GM21619 (cell line): Measurements from ENCODE around the gene SV2B.

ENCODE experiments used
- ATAC-seq: cut with Tn5 transposase; IDR thresholded peaks from one replicate; pipeline ENCODE4 v1.9.1; 2021; ENCODE audit not compliant: unreplicated experiment

Gene SV2B

DNA sequence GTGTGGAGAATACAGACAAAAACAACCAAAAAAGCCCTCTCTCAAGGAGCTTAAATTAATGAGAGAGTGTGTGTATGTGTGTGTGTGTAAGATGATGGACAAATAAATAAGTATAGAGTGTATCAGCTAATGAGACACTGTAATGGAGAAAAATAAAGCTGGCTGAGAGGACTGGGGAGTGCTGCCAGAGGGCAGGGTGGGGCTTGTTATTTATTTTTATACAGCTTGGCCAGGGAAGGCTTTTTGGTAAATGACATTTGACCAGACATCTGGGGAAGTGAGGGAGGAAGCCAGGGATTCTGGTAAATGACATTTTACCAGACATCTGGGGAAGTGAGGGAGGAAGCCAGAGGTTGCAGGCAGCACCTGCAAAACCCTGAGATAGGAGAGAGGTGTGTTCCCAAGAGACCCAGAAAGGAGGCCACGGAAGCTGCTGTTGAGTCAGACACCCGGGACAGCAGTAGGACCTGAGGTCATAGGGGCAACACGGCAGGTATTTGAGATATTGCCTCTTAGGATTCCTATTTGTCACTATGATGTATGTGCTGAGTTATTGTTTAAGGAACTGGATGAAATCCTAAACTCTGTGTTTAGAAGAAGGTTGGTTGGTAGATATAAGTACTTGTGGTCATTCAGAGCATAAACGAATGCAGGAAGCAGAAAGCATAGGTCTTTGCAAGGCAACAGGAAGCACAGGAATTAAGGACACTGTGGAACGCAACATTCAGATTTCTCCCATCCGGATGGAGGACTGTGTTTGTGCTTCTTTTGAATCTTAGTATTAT, 2.7 kb downstream of the SV2B start:
- no peak for ATAC-seq

DNA sequence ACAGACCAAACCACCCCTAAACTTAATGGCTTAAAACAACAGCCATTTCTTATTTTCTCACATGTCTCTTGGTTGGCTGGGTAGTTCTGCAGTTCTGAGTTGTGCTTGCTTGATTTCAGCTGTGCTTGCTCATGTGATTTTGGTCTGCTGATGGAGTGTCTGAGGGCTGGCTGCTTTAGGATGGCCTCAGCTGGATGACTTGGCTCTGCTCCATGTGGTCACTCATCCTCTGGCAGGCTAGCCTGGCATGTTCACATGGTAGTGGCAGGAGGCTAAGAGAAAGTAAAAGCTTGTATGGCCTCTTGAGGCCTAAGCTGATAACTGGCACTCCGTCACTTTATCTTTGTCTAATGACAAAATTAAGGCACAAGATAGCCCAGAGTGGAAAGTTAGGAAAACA, 4.1 kb downstream of the SV2B start:
- ATAC-seq, result no peak

DNA sequence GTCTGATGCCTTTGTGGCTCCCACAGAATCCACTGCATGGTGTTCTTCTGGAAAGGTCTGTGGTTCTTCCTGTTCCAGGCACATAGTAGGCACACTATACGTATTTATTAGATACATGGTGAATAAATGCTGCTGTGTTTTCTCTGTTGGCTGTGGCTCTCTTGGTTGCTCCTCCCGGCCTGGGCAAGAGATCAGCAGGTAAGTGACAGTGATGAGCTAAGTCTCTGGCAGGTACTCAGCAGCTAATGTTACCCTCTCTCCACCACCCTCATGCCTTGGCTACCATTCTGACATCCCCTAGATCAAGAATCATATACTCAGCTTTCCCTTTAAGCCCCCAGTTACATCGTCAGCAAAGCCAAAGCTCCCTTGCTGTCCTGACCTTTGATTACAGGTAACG, 8.4 kb downstream of the SV2B start:
- no peak for ATAC-seq

DNA sequence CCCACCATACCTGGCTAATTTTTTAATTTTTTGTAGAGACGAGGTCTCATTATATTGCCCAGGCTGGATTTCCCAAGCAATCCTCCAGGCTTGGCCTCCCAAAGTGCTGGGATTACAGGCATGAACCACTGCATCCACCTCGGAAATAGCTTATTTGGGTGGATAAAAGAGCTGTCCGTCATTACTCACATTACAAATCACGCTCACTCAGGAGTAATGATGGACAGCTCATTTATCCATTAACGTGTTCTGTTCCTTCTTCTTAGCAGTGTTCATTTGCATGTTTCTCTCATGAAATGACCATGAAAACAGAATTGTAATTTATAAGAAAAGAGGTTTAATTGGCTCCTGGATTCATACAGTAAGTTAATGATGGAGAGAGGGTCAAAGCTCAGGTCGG, 9.8 kb downstream of the SV2B start:
- ATAC-seq, result no peak

DNA sequence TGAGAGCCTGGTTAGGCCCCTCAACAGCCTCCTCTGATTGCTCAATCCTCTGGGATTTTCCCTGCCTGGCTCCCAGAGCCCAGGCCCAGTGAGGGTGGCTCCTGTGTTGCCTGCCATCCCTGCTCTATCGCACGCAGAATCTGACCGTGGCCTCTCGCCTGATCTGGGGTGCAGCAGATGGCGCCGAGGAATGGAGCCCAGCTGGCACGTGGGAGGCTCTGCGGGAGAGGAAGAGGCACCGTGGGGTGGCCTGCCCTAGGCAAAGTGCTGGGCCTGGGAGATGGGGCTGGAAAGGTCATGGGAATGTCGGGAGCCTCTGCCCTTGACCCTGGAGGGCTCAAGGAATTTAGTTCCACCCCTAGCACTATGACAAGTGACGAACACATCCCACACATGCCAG, 10.3 kb downstream of the SV2B start:
- no peak for ATAC-seq

DNA sequence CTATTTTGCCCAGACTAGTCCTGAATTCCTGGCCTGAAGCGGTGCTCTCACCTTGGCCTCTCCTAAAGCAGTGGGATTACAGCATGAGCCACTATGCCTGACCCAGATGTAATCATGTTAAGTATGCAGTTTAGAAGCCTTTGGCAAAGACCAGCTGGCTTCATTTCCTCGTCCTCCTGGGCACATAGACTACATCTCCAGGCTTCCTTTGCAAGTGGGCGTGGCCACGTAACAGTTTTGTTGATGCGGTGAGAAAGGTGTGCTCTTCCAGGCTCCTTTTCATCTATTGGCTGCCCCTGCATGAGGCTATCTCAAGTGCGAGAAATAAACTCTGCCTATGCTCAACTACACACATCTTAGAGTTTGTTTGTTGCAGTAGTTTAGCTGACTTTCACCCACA, 13.0 kb downstream of the SV2B start:
- no peak for ATAC-seq

DNA sequence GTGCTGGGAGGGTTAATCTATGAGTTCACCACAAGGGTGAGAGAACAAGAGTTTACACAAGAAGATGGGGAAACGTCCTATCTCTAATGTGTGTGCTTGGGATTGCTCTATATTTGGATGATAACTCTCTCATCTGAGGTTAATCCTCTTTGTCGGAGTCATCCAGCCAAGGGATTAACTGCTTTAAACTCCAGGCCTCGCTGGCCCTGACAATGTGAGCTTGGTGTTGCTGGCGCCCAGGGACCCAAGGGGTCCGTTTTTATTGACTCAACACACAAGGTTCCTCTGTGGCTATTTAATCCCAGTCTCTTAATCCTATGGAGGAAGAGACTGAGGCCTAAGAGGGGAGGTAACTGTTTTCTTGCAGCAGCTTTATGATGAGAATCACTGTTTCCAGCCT, 14.2 kb downstream of the SV2B start:
- no peak for ATAC-seq

DNA sequence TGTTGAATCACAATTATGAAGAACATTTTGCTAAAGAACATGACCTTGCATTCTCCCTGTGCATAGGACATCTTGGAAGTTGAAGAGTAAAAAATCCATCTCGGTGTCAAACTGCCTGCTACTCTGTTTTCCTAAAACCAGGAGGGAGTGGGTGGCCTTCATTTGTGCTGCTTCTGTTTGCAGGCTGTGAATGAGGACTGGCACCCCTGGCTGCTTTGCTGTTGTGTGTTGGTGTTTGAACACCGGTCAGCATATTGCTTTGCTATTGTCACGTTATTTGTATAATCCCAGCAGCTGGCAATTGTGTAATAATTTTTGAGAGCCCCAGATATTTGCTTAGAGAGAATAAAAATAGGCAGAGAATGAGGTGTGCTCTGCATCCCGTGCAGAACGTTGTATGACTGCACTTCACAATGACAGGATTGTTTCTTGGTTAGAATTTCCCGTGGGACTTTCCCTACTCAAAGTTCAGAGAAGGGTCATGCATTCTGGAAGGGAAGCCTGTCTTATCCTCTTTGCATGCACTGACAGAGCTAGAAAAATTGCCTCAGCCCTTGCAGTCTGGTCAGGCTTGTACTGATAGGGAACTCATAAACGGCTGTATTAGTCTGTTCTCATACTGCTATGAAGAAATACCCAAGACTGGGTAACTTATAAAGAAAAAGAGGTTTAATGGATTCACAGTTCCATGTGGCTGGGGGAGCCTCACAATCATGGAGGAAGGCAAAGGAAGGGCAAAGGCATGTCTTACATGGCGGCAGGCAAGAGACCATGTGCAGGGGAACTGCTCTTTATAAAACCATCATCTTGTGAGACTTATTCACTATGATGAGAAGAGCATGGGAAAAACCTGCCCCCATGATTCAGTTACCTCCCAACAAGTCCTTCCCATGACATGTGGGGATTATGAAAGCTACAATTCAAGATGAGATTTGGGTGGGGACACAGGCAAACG, 16.3 kb downstream of the SV2B start:
- ATAC-seq, result peak; percentile 96

DNA sequence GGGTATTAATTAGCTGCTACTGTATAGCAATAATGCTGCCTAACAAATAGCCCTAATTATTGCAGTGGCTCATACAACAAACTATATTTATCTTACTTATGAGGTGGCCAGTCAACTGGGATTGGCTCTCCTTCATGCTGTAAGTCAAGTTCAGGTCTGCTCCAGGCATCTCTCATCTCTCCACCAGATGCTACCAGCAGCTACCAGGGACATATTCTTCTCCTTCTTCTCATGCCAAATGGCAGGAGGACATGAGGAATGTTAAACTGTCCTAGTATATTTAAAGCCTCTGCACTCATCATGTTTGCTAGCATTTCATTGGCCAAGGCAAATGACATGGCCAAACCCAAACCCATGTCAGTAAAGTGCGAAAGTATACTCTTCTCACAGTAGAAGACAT, 17.3 kb downstream of the SV2B start:
- no peak for ATAC-seq

DNA sequence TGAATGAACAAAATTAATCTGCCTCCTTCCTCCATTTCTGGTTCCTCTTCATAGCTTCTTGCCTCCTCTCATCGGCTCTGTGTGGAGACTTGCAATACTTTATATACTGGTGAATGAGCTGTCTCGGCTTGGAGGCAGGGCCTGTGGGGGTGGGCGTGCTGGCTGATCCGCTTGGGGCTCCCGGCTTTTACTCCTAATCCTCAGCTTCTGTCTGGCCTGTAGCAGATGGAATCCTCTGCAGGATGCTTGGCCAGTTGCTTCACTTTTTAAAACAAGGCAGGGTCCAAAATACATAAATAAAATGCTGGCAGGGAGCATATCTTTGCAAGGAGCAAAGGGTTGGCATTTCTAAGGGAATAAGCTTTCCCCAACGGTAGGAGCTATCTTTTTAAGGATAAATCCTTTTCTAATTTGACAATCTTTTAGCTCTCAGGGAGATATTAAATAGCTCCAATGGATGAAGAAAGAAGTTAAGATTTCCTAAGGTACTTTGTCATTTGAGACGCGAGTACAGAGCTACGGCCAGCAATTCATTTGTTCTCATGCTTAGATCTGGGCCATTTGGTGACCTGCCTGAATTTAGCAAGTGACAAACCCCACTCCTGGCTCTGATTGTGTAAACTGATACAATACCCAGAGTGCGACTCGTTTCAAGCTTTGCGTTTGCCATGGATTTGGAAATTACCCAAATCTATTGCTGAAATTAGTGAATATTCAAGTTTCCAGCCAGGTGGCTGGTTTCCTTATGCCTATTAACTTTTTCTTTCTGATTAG, 18.9 kb downstream of the SV2B start:
- ATAC-seq, result no peak

DNA sequence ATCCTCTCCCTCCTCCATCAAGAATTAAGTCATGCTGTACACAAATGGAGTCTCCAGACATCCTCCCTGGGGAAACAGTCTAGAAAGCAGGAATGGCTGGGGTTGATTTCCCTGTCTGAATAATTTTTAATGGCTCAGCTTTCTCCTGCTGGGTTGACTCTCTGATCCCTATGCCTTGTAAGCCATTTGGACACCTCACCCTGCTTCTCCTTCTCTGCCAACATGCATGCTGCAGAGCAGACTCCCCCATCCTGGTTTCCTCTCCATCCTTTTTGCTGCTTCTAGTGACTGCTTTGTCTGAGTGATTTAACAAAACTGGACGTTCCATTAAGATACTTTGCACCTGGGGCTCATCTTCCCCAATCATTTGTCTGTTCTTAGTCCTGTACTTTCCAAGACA, 22.2 kb downstream of the SV2B start:
- ATAC-seq, result no peak

DNA sequence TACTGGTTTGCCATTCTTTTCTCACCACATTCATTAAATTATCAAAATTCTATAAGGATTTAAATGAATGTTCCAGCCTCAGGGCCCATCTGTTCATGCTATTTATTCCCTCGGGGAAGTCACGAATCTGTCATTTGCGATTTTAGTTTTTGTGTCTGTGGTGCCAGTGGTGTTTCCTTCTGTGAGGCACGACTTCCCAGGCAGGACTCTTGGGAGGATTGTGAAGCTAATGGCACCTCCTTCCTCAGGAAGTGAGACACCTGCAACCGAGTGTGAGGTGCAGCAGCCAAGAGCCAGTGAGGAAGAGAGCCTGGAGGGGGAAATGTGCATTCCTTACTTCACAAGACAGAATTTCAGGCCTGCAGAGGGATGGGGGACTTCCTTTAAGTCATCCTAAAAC, 24.1 kb downstream of the SV2B start:
- no peak for ATAC-seq

DNA sequence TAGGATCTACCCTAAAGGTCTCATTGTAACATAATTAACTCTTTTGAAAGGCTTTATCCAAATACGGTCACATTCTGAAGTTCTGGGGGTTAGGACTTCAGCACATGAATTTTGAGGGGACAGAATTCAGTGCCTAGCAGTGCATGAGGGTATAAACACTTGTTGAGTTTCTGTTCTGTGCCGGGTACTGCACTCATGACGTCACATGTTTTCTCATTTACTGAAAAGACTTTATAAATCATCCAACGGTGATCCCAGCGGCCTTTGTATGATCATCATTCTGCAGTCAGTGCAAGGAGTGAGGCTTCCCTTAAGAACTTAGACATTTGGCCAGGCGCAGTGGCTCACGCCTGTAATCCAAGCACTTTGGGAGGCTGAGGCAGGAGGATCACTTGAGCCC, 25.1 kb downstream of the SV2B start:
- no peak for ATAC-seq

DNA sequence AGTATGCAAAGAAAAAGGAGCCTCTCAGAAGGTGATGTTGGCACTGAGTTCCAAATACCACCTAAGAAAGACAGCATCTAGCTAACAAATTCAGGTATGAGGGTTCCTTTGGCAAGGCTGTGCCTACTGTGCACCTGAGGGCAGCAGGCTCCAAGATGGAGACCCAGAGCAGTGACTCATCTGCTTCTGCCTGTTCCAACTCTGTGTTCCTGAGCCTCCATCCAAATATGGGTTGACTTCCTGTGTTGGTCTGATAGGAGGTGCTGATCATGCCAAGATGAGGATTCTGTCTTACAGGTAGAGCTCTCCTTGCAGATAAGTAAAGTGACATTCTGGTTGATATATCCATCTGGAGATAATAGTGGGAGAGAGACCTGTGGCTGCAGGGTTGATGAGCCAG, 26.0 kb downstream of the SV2B start:
- no peak for ATAC-seq

DNA sequence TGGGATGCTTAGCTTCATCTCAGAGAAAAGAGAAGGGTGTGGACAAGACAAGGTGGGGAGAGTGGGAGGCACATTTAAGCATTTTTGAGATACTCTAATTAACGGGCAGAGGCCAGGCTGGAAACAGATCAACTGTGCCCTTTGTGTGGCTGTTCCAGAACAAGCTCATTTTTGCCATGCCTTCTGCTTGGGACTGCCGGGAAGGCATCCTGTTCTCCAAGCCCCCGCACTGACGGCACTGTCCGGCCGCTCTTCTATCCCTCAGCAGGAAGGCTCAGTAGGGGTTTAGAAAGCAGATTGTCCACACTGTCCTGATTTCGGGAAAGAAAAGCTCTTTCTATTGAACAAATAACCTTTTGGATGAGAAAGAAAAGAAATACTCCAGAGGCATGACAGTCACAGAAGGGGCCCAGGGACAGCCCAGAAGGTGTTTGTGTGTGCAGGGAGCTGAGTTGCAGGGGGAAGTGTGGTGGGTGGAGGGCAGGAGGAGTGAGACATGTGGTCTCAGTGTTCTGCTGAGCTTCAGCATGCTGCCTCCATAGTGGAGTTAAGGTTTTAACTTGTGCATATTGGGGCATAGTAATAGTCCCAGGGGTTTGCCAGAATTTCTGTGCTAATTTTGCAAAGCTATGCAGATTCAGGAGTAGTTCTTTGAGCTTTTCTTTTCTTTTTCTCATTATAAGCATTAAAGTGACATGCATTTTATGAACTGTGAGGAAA, 27.3 kb downstream of the SV2B start:
- ATAC-seq, result no peak

DNA sequence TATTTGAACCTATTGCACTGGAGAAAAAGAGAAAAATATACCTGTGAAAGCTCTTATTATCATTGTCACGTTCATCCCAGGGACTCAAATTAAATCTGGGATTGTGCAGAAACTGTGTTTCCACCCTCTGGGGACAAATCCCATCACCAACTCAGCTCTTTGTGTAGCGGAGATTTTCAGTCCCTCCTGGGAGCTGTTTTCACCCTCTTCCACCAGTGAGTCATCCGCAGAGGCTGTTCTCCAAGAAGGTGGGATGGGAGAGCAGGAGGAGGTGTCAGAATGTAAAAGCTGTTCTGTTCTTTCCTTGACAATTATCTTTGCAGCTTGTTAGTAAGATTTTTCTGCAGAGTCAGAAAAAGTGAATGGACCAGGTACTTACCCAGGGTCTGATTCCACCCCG, 28.0 kb downstream of the SV2B start:
- no peak for ATAC-seq

DNA sequence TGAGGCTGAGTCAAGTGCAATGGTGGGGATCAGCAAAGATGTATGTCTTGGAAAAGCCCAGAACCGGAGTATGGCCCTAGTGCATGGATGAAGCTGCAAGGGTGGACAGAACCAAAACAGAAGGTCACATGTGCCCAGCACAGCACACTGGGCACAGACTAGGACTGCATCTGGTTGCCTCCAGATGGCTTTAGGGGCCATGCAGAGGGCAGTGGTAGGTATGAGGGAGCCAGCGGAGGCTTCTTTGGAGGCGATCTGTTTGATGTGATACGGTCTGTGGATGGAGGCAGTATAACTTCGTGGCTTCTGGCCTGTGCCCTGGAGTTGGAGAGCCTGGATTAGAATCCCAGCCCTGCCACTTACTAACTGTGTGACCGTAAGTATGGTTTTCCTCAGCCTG, 29.4 kb downstream of the SV2B start:
- no peak for ATAC-seq

DNA sequence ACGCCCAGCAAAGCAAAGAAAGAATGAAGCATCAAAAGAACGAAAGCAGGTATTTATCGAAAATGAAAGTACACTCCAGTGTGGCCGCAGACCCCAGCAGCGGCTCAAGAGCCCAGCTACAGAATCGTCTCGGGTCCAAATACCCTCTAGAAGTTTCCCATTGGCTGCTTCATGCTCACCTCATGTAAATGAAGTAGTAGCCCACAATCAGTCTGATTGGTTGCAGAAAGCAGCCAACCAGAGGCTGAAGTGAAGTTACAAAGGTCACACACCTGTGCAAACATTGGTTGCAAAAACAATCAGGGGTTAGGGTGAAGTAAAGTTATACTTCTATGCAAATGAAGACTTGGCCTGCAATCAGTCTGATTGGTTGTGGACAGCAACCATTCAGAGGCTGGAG, 32.0 kb downstream of the SV2B start:
- no peak for ATAC-seq

DNA sequence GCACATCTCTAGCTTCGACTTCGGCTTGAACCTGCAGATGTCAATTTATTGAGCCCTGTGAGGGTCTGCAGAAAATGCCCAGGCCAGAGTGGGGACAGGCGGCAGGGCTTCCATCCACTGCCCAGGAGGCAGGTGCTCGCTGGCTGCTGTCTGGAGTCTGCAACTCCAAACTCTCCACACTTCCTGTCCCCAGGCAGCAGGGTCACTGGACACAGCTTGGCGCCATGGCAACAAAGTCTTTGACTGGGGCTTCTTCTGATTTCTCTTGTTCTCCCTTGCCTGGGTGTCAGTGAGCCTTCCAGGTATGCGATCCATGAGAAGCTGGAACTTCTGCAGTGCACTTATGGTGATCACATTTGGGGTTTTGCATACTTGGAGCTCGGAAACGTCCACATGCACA, 33.5 kb downstream of the SV2B start:
- ATAC-seq, result no peak

DNA sequence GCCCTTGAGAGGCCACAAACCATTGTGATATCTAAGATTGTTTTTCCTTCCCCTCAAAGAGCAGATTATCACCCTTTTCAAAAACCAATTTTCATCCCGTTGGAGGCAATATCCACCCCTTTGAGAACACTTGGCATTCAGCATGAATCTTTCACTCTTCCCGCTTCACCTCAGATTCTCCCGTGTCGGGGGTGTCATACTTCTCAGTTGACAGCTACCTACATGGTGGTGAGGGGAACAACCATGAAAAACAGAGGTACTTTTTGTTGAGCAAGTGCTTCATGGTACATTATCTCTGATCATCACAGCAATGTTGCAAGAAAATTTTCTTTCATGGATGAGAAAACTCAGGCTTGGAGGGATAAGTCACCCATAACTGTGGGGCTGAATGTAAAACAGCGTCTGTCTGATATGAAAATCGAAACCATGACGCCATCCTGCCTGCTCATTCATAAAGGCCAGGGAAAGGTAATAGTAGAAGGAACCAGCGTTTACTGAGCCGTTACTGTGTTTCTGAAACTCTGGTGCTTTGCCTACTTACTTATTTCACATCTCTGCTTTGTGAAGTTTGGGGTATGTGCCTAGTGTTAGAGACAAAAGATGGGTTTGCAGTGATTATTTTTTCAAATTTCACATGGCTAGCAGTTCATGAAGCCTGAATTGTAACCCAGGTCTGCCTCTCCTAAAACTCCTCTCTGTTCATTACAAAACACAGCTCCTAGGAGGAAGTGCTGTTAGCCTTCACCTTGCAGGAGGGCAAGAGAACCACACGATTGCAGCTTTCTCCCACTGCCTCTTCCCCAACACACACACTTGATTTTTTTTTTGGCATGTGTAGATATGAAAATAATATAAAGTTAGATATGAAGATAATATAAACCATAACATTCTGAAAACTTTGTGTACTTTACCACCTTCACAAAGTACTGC, 35.4 kb downstream of the SV2B start:
- peak; percentile 88 for ATAC-seq
